GM21360 (cell line): ENCODE results near the gene LINGO1.

Source experiments
- ATAC-seq: cut with Tn5 transposase; IDR thresholded peaks from one replicate; pipeline ENCODE4 v1.9.1; 2021; ENCODE audit warnings: mild to moderate bottlenecking, moderate library complexity; ENCODE audit not compliant: unreplicated experiment

The LINGO1 gene

GRCh38 chr15:77619883-77620282, 12.8 kb downstream of the LINGO1 start:
- no peak for ATAC-seq

- no peak for ATAC-seq
Measured at GRCh38 chr15:77617476-77618230, 15.1 kb downstream of the LINGO1 start.

GRCh38 chr15:77616072-77616471, 16.6 kb downstream of the LINGO1 start:
- no peak for ATAC-seq

DNA sequence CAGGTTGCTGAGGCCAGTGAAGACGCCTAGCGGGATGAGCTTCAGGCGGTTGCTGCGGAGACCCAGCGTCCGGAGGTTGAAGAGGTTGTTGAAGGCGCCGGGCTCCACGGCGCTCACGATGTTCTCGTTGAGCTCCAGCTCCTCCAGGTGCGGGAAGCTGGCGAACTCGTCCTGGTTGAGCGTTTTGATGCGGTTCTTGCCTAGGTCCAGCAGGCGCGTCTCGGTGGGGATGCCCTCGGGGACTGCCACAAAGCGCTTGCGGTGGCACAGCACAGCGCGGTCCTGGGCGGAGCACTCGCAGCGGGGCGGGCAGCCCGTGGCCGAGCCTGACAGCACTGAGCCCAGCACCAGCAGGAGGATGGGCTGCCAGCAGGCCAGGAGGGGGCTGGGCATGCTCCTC, 17.2 kb downstream of the LINGO1 start:
- ATAC-seq, result no peak

DNA sequence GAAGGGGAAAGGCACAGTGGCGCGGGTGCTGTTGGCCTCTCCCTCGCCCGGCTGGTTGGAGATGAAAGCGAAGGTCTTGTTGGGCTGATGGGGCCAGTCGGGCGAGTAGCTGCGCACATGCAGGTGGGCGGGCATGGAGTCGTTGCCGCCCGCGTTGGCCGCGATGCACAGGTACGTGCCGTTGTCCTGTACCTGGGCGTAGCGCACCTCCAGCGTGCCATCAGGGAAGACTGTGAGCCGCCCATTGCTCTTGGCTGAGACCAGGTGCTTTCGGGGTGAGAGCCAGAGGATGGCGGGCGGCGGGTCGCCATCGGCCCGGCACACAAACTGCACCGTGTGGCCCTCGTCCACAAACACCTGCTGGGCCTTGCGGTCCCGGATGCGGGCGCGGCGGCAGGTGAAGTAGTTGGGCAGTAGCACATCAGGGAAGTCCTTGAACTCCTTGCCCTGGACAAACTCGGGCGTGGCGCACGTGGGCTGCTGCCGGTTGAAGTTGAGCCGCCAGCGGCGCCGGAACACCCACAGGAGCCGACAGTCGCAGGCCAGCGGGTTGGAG, 18.4 kb downstream of the LINGO1 start:
- ATAC-seq, result no peak

GRCh38 chr15:77613814-77614213, 18.9 kb downstream of the LINGO1 start:
- ATAC-seq, result no peak

DNA sequence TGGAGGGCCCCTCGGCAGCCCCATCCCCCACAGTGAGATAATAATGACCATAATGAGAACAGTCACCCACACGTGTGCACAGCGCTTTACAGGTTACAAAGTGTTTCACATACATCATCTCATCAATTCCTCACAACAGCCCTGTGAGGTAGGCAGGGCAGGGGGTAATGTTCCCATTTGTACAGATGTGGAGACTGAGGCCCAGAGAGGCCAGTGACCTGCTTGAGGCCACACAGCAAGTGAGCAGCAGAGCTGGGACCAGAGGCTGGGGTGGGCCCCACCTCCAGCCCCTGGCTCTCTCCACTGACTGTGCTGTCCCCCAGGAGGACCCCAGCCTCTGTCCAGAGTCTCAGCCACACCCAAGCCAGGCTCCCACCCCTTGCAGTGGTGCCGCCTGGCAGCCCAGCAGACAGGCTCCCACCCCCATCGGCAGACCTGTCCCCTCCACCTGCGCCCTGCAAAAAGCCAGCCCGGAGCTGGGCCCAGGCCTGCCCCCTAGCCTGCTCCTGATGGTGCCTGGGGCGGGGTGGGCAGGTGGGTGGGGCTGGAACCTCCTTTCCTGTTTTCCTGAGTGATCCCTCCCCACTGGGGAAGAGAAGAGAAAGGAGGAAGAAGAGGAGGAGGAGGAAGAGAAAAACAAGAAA, 19.6 kb downstream of the LINGO1 start:
- ATAC-seq, result no peak

DNA sequence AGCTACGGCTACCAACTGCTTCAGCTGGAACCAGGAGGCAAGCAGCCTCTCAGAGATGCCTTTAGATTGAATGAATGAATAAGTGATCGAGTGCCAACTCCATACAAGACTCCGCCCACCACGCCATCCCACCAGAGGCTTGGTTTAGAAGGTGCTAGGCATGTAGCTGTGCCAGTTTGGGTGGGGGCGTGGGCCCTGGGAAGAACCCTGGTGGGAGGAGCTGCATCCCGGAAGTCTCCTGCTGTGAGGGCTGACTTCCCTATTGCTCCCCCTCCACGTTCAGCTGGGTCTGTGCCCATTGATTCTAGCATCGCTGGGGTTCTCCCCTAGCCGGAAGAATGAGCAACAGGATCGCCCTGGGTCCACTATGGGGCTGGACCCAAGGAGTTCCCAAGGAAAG, 20.9 kb downstream of the LINGO1 start:
- ATAC-seq, result no peak

DNA sequence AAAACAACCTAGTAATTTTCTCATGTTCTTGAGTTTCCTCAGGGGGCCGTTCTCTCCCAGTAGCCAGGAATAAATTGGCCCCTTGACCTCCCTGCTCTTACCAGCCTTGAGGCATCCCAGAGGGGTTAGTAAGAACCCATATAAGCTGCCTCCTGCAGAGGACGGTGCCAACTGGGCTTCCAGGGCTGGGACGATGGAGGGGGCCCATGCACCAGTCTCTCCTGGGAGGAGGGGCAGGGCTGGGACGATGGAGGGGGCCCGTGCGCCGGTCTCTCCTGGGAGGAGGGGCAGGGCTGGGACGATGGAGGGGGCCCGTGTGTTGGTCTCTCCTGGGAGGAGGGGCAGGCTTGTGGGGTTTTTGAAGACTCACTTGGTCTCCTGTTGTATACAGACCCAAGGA, 22.0 kb downstream of the LINGO1 start:
- no peak for ATAC-seq

DNA sequence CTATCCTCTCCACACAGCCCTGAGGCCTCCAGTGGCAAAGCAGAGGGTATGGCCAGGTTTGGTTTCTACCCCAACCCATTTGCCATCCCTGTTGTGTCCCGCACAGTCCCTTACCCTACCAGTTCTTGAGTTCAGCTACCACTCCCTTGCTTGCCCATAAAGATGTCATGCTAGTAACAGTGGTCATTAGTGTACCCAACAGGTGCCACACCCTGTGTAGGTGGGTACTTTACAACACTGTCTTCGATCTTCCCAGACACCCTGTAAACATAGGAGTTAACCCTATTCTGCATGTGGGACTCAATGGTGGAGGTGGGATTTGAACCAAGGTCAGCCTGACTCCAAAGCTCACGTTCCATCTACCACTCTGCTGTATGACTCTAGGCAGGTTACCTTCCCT, 23.2 kb downstream of the LINGO1 start:
- ATAC-seq, result no peak

DNA sequence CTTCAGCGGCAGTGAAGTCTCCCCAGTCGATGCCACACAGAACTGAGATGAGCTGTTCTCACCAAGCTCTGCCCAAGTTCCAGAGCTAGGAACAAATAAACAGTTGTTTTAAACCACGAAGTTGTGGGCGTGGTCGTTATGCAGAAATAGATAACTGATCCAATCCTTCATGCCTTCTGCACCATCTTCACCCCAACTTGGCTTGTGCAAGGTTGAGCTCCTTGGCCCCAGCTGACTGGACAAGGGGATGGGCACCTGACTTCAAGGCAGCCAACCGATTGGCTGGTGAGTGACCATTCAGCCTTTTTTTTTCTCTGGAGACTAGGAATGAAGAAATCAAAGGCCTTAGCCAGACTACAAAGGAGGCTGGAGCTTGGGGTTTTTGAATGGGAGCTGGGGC, 23.9 kb downstream of the LINGO1 start:
- no peak for ATAC-seq

GRCh38 chr15:77607894-77608261, 24.8 kb downstream of the LINGO1 start:
- no peak for ATAC-seq

- no peak for ATAC-seq
Measured at GRCh38 chr15:77607111-77607893, 25.4 kb downstream of the LINGO1 start.

DNA sequence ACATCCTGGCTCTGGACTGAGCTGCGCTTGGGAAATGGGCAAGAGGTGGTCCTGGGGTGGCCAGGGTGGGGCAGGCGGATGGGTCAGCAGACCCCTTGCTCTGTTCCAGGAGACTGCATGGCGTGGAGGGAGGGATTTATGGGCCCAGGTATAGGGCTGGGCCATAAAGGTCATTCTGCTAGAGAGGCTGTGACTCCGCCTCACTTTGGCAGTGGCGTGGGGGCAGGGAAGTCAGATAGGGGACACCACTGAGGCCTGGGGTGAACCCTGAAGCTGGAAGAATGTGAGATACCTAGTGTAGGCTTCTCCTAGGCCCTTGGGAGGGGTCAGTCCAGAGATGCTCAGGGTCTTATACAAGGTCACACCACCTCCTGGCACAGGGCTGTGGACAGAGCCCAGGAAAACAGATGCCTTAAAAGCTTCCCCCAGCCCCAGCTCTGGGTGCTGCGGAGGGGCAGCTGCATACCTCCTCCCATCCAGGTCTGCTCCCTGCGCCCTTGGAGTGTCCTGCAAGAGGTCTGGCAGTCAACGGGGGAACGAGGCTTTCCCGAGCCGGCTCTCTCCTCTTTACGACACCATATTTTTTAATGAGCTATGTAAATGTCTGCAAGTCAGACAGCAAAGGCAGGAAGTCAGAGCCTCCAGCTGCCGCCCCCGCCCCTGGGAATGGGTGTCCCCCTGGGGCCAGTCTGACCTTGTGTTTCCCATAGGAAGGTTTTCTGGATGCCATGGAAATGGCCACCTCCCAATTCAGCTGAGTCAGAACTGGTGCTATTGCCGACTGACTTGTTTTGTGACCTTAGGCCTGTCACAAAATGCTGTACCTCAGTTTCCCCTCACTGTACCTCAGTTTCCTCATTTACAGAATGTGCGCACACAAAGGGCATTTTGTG, 26.3 kb downstream of the LINGO1 start:
- no peak for ATAC-seq

GRCh38 chr15:77605547-77605946, 27.2 kb downstream of the LINGO1 start:
- no peak for ATAC-seq

GRCh38 chr15:77604973-77605372, 27.7 kb downstream of the LINGO1 start:
- ATAC-seq, result no peak

DNA sequence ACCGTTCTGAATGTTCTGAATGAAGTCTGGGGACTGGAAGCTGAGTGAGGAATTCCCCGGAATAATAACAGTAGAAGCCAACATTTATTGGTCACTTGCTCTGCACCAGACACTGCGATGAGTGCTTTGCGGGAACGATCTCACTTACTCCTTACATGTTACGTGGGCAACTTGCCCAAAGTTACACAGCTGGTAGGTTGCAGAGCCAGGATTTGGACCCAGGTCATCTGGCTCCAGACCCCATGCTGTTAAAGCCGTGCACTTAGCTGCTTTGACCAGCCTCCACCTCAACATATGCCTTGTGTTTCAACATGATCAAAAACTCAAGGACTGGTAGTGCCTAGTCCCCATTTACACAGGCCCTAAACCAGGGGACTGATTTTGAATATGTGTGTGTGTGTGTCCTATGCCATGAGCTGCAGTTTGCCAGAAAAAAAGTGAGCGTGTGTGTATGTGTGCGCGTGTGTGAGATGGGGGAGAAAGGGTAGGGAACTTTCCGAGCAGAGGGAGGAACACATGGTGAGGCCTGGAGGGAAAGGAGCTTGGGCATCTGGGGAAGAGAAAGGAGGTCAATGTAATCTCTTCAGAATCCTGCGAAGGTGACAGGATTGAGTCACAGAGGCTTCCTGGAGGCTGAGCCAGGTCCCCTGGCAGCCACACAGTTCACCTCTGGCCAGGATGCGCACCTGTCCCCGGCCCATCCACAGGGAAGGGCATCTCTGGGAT, 28.9 kb downstream of the LINGO1 start:
- no peak for ATAC-seq

- ATAC-seq, result no peak
Measured at GRCh38 chr15:77602800-77603199, 29.9 kb downstream of the LINGO1 start.

GRCh38 chr15:77599899-77600298, 32.8 kb downstream of the LINGO1 start:
- no peak for ATAC-seq

- ATAC-seq, result no peak
Measured at GRCh38 chr15:77599357-77599756, 33.4 kb downstream of the LINGO1 start.
